ENCODE data around the gene BMPR1B. TPM values are rescaled to one million over a fixed set of nuclear protein-coding genes. Genes with fewer than 3 reads are reported as not detected.

BMPR1B gene
- total RNA-seq, 1 donor: 4.3 TPM

GRCh38 chr4:94803181-94803580 lies 45.4 kb downstream of the BMPR1B start:
- no peak overlapping the region for H3K4me3 ChIP-seq (ENCODE audit: low read depth, low read length)
- DNase-seq (ENCODE audit: low read depth): no peak
- no peak for TF ChIP-seq CTCF (IDR thresholded peaks at IDR 0.05; ENCODE audit: insufficient read depth, low read depth, low read length)

DNA sequence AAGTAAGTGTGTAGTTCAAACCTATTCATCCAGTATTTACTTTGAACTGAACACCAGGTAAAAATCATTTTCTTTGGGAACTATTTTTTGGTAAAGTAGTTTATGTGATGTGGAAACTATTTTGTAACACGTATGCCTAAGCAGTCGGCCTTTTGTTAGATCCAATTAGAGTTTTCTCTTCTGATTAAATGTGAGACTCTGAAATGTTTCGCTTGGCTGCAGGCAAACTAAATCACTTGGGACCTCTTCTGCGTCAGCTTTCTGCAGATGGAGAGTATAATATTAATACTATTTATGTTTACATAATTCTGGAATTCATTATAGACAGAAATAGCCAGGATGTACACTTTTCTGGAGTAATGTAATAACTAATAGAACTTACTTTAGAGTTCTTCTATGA lies 46.9 kb downstream of the BMPR1B start:
- no peak for DNase-seq (ENCODE audit: low read depth)
- H3K4me3 ChIP-seq (ENCODE audit: low read depth, low read length): no peak overlapping the region
- no peak for TF ChIP-seq CTCF (IDR thresholded peaks at IDR 0.05; ENCODE audit: insufficient read depth, low read depth, low read length)

DNA sequence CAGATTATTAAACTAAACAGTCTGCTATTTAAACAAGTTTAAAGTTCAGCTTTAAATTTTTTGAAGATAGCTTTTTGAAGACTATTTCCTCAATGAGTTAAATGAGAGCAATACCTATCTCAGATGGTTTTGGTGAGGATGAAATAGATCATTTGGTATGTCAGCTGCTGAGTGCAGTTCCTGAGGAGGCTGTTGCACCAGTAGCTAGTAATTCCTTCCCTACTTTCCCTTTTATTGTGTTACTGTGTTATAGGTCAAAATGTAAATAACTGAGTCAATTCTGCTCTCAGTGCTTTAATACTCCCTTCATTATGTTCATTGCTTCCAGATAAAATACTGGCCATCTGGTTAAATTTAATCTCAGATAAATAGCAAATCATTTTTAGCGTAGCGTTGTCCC lies 48.6 kb downstream of the BMPR1B start:
- DNase-seq (ENCODE audit: low read depth): no peak
- no peak overlapping the region for H3K4me3 ChIP-seq (ENCODE audit: low read depth, low read length)
- TF ChIP-seq CTCF (IDR thresholded peaks at IDR 0.05; ENCODE audit: insufficient read depth, low read depth, low read length): no peak

- no peak overlapping the region for H3K4me3 ChIP-seq (ENCODE audit: low read depth, low read length)
- TF ChIP-seq CTCF (IDR thresholded peaks at IDR 0.05; ENCODE audit: insufficient read depth, low read depth, low read length): no peak
- DNase-seq (ENCODE audit: low read depth): no peak
Observed at GRCh38 chr4:94811643-94812042, 53.9 kb downstream of the BMPR1B start.

DNA sequence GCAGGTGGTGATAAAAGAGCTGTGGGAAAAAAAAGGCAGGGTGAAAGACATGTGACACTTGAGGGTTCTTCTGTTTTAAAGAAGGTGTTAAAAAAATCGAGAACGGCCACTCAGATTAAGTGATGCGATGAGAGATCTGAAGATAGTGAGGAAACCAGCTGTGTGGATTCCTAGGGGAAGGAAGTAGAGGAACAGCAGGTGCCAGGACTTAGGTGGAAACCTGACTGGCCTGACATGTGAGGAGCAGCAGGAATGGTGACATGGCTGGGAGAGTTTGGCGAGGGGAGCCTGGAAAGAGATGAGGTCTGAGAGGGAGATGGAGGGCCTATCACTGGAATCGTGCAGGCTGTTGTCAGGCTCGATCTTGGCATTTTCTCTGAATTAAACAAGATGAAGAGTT lies 55.5 kb downstream of the BMPR1B start:
- DNase-seq (ENCODE audit: low read depth): no peak
- no peak for TF ChIP-seq CTCF (IDR thresholded peaks at IDR 0.05; ENCODE audit: insufficient read depth, low read depth, low read length)
- H3K4me3 ChIP-seq (ENCODE audit: low read depth, low read length): no peak overlapping the region

GRCh38 chr4:94814237-94814636 lies 56.5 kb downstream of the BMPR1B start:
- no peak for DNase-seq (ENCODE audit: low read depth)
- no peak for TF ChIP-seq CTCF (IDR thresholded peaks at IDR 0.05; ENCODE audit: insufficient read depth, low read depth, low read length)
- no peak overlapping the region for H3K4me3 ChIP-seq (ENCODE audit: low read depth, low read length)

DNA sequence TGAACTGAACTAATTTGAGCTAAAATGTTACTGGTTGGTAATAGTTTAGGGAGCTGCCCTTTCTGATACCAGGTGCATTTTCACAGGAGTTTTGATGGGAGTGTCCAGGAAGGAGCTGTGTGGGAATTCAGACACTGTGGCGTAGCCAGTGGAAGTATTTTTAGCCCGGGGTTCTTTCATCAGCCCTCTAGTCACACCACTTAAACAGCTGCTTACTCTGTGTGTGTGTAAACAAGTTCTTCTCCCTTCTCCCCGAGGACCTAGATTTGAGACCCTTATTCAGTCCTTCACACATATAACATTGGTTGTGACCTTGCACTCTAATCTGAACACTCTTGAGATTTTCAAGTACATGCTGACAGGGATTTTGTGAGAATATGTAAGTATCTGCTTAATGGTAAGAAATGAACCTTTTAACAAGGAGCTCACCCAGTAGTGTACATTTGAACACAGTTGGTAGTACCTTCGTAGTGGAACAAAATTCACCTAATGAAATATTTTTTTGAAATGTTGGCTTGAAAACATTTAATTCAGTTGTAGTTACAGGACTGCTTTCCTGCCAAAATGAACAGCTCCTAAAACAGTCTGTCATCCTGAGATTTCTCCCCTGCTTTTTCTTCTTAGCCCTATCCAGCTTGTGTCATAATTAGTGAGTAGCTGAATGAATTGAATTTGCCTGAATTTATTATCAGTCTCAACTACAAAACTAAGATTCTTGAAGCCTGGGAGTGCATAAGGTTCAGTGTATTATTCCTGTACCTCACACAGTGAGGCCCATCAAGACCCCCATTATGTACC lies 61.8 kb downstream of the BMPR1B start:
- no peak for TF ChIP-seq CTCF (IDR thresholded peaks at IDR 0.05; ENCODE audit: insufficient read depth, low read depth, low read length)
- no peak overlapping the region for H3K4me3 ChIP-seq (ENCODE audit: low read depth, low read length)
- DNase-seq (ENCODE audit: low read depth): no peak
